ENCODE results near the gene PRPF6. TPM values are rescaled to one million over a fixed set of nuclear protein-coding genes. Genes with fewer than 3 reads are reported as not detected.
A peak's percentile ranks its signal among the peaks of the same experiment; 100 is the strongest.

PRPF6 gene
- total RNA-seq, 1 experiment from 2014 or later: 103 TPM

DNA sequence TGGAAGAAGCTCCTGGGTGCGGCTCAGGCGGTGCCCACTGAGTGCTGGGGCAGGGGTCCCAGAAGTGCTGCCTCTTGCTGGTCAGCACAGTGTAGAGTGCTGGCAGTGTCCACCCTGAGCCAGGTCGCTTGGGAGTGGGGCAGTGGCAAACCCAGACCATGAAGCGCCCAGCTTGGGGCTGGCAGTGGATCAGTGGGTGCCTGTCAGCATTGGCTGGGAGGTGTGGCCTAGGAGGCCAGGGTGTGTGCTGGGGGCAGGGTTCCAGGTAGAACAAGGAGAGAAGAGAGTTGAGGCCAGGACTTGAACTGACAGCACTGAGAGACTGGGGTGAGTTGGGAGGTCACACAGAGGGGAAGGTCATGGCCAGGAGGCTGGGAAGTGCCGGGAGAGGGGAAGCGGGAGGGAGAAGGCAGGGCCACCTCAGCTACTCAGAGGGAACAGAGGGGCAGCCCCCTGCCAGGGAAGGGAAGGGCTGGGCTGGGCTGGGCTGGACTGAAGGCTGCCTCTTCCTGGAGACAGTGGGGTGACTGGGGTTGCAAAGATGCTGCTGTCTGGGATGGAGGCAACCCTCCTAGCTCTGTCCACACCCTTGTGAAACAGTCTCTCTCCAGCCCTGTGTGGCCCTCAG, 86.2 kb downstream of the PRPF6 start:
- H3K36me3 ChIP-seq (ENCODE audit: low read depth): no peaks in the 10 kb centered on the region
- no peaks in the 10 kb centered on the region for H3K9me2 ChIP-seq (ENCODE audit: insufficient read depth)
- DNase-seq: no peak
- intact Hi-C loops (cut with micrococcal nuclease; ENCODE audit: unreplicated experiment): loop anchor here (10.0 kb wide), 1 partner anchor 202 kb away; the partner anchor contains the start of genes ABHD16B and TPD52L2
- peak overlapping the region; percentile 96; the same call in 1 of the 2 replicates for H3K4me2 ChIP-seq
- H3K4me1 ChIP-seq (replicated peaks; ENCODE audit: insufficient read depth): peaks cover 44% of the 10 kb centered on the region
- H3K27ac ChIP-seq: no peak overlapping the region
- no peak overlapping the region for H3K4me3 ChIP-seq
- no TSS peak for BruUV-seq (replicated peaks)
- peaks cover 19% of the 10 kb centered on the region for H3K79me2 ChIP-seq (ENCODE audit: low read depth)
- CTCF ChIA-PET: no interaction called here
- no peaks in the 10 kb centered on the region for H3K27me3 ChIP-seq (ENCODE audit: insufficient read depth, low read depth)
- POLR2A ChIA-PET (ENCODE audit: unreplicated experiment): interaction anchor here (0.6 kb wide), 1 partner anchor 374 kb away, joined by 7 read pairs; no protein-coding TSS in a partner anchor
- peaks cover 20% of the 10 kb centered on the region; the same call in 1 of the 2 replicates for H3F3A ChIP-seq (ENCODE audit: insufficient read depth, low read depth)
- H2AFZ ChIP-seq: no peak overlapping the region
- no peak for TF ChIP-seq EZH2 (IDR thresholded peaks at IDR 0.05; ENCODE audit: low read depth)
- TF ChIP-seq, protein P1, sequence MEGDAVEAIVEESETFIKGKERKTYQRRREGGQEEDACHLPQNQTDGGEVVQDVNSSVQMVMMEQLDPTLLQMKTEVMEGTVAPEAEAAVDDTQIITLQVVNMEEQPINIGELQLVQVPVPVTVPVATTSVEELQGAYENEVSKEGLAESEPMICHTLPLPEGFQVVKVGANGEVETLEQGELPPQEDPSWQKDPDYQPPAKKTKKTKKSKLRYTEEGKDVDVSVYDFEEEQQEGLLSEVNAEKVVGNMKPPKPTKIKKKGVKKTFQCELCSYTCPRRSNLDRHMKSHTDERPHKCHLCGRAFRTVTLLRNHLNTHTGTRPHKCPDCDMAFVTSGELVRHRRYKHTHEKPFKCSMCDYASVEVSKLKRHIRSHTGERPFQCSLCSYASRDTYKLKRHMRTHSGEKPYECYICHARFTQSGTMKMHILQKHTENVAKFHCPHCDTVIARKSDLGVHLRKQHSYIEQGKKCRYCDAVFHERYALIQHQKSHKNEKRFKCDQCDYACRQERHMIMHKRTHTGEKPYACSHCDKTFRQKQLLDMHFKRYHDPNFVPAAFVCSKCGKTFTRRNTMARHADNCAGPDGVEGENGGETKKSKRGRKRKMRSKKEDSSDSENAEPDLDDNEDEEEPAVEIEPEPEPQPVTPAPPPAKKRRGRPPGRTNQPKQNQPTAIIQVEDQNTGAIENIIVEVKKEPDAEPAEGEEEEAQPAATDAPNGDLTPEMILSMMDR (conservative IDR thresholded peaks at IDR 0.05): no peak
- H4K20me1 ChIP-seq (ENCODE audit: insufficient read depth): peaks cover 11% of the 10 kb centered on the region
- no peaks in the 10 kb centered on the region for H3K9me3 ChIP-seq (ENCODE audit: insufficient read depth, low read depth)

- intact Hi-C loops (cut with micrococcal nuclease; ENCODE audit: unreplicated experiment): loop anchor here (10.0 kb wide), 1 partner anchor 203 kb away; the partner anchor contains the start of genes ABHD16B and TPD52L2
- H4K20me1 ChIP-seq (ENCODE audit: insufficient read depth): peaks cover 11% of the 10 kb centered on the region
- peaks cover 21% of the 10 kb centered on the region; the same call in 1 of the 2 replicates for H3F3A ChIP-seq (ENCODE audit: insufficient read depth, low read depth)
- no TSS peak for BruUV-seq (replicated peaks)
- H2AFZ ChIP-seq: no peak overlapping the region
- peaks cover 39% of the 10 kb centered on the region for H3K4me1 ChIP-seq (replicated peaks; ENCODE audit: insufficient read depth)
- H3K27me3 ChIP-seq (ENCODE audit: insufficient read depth, low read depth): no peaks in the 10 kb centered on the region
- ChIA-PET CTCF (no interaction called here), POLR2A (ENCODE audit: unreplicated experiment) (no interaction called here)
- TF ChIP-seq EZH2 (IDR thresholded peaks at IDR 0.05; ENCODE audit: low read depth): no peak
- TF ChIP-seq, protein P1 (conservative IDR thresholded peaks at IDR 0.05): no peak
- H3K27ac ChIP-seq: no peak overlapping the region
- H3K4me2 ChIP-seq: no peak overlapping the region
- no peaks in the 10 kb centered on the region for H3K9me2 ChIP-seq (ENCODE audit: insufficient read depth)
- H3K4me3 ChIP-seq: no peak overlapping the region
- DNase-seq: no peak
- no peaks in the 10 kb centered on the region for H3K36me3 ChIP-seq (ENCODE audit: low read depth)
- H3K79me2 ChIP-seq (ENCODE audit: low read depth): peaks cover 19% of the 10 kb centered on the region
- no peaks in the 10 kb centered on the region for H3K9me3 ChIP-seq (ENCODE audit: insufficient read depth, low read depth)
These were observed 86.9 kb downstream of the PRPF6 start for GRCh38 chr20:64067733-64068307.

DNA sequence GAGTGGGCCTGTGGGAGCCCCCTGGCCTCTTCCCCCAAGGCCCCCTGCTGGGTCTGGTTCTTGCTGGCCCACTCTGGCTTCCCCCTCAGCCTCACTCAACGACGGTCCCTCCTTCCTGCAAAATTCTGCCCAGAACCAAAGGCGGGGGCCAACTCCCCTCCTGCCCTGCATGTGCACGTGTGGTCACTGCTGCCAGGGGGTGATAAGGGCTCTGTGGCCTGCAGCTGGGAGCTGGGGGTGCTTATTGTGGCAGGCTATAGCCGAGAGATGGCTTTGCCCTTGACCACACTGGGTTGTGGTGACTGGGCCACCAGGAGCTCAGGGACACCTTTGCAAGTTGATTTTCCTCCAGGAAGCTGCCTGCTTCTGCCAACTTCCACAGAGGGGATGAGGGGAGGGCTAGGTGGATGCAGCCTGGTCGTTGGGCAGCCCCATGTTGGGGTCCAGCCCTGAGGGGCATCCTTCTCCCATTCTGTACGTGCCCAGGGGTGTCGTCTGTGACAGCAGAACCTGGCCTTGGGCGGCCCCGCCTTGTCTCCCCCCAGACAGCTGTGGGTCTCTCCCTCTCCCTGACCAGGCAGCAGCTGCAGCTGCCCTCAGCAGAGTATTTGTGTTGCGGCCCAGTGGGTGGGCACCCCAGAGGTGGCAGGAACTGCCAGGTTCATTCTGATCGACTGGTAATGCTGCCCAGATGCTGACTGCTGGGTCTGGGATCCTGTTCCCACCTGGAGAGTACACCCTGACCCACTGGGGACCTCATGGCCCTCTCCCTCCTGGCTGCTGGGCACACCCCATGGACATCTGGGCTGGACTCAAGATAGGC, 87.7 kb downstream of the PRPF6 start:
- ChIA-PET CTCF (interaction anchor here (0.7 to 1.6 kb wide), 2 partner anchors 23 to 30 kb away, joined by 3 to 8 read pairs; no protein-coding TSS in a partner anchor), POLR2A (ENCODE audit: unreplicated experiment) (no interaction called here)
- H3K36me3 ChIP-seq (ENCODE audit: low read depth): no peaks in the 10 kb centered on the region
- peaks cover 20% of the 10 kb centered on the region; the same call in 1 of the 2 replicates for H3F3A ChIP-seq (ENCODE audit: insufficient read depth, low read depth)
- H3K27ac ChIP-seq: no peak overlapping the region
- H4K20me1 ChIP-seq (ENCODE audit: insufficient read depth): peaks cover 11% of the 10 kb centered on the region
- no peak for DNase-seq
- intact Hi-C loops (cut with micrococcal nuclease; ENCODE audit: unreplicated experiment): loop anchor here (10.0 kb wide), 1 partner anchor 204 kb away; the partner anchor contains the start of genes ABHD16B and TPD52L2
- H3K4me1 ChIP-seq (replicated peaks; ENCODE audit: insufficient read depth): peaks cover 39% of the 10 kb centered on the region
- peaks cover 14% of the 10 kb centered on the region for H3K79me2 ChIP-seq (ENCODE audit: low read depth)
- H3K9me2 ChIP-seq (ENCODE audit: insufficient read depth): no peaks in the 10 kb centered on the region
- BruUV-seq (replicated peaks): no TSS peak
- H2AFZ ChIP-seq: no peak overlapping the region
- no peak overlapping the region for H3K4me3 ChIP-seq
- H3K9me3 ChIP-seq (ENCODE audit: insufficient read depth, low read depth): no peaks in the 10 kb centered on the region
- no peak for TF ChIP-seq EZH2 (IDR thresholded peaks at IDR 0.05; ENCODE audit: low read depth)
- TF ChIP-seq, protein P1 (conservative IDR thresholded peaks at IDR 0.05): no peak
- H3K4me2 ChIP-seq: no peak overlapping the region
- H3K27me3 ChIP-seq (ENCODE audit: insufficient read depth, low read depth): no peaks in the 10 kb centered on the region

All from PC-9 (cell line).